ENCODE data around the gene KLHL33.

GRCh38 chr14:20458031-20458789, 22.2 kb upstream of the KLHL33 start:
- no peak for TF ChIP-seq EZH2 (IDR thresholded peaks at IDR 0.05; ENCODE audit: borderline replicate concordance)
- TF ChIP-seq CTCF (IDR thresholded peaks at IDR 0.05; ENCODE audit: poor library complexity): no peak
- TF ChIP-seq EZH2phosphoT487 (IDR thresholded peaks at IDR 0.05; ENCODE audit: low read depth, severe bottlenecking, unreplicated experiment): no peak

Data from hepatocyte (in vitro differentiated cells).